ENCODE results near the gene PLCB4.

- no peak for TF ChIP-seq CTCF (IDR thresholded peaks at IDR 0.05)
- no peak for TF ChIP-seq POLR2A (IDR thresholded peaks at IDR 0.05)
Observed at GRCh38 chr20:9102456-9102855, 33.6 kb downstream of the PLCB4 start.
